ENCODE results near the gene DNPEP. TPM values are rescaled to one million over a fixed set of nuclear protein-coding genes. Genes with fewer than 3 reads are reported as not detected.

Gene DNPEP
- total RNA-seq, 1 donor from 2014 or later, result 93.4 TPM

DNA sequence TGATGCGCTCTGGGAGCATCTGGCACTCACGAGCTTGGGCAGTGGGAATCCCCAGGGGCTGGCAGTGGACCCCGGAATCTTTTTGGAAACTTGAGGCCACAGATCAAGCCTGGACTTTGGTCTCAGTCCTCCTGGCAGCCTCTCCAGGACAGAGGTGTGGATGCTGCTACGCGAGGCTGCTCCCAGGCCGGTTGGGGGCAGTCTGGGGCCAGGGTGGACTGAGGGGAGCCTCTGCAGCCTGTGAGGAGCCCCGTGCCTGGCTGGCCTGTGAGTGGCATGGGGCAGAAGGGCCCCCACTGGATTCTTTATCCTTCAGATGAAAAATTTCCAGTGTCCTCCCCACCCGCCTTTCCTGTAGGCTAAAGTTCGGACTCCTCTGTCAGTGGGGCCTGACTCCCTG lies 17.7 kb upstream of the DNPEP start:
- H3K4me3 Mint-ChIP-seq, result no peak overlapping the region
- ChIA-PET POLR2A (no interaction called here), CTCF (interaction anchor here (6.2 kb wide), 1 partner anchor 124 kb away, joined by 82 read pairs; no protein-coding TSS in a partner anchor)
- intact Hi-C loops (cut with micrococcal nuclease), result no loop called here
- H3K36me3 Mint-ChIP-seq (ENCODE audit: low read depth), result no peaks in the 10 kb centered on the region
- H3K27me3 Mint-ChIP-seq, result peaks cover 28% of the 10 kb centered on the region
- no peak overlapping the region for H3K27ac Mint-ChIP-seq
- ATAC-seq (ENCODE audit: low read depth) (no peak), DNase-seq (no peak)
- TF ChIP-seq, protein P1, sequence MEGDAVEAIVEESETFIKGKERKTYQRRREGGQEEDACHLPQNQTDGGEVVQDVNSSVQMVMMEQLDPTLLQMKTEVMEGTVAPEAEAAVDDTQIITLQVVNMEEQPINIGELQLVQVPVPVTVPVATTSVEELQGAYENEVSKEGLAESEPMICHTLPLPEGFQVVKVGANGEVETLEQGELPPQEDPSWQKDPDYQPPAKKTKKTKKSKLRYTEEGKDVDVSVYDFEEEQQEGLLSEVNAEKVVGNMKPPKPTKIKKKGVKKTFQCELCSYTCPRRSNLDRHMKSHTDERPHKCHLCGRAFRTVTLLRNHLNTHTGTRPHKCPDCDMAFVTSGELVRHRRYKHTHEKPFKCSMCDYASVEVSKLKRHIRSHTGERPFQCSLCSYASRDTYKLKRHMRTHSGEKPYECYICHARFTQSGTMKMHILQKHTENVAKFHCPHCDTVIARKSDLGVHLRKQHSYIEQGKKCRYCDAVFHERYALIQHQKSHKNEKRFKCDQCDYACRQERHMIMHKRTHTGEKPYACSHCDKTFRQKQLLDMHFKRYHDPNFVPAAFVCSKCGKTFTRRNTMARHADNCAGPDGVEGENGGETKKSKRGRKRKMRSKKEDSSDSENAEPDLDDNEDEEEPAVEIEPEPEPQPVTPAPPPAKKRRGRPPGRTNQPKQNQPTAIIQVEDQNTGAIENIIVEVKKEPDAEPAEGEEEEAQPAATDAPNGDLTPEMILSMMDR (IDR thresholded peaks at IDR 0.05), result no peak
- H3K9me3 Mint-ChIP-seq, result no peaks in the 10 kb centered on the region
- no peaks in the 10 kb centered on the region for H3K4me1 Mint-ChIP-seq

DNA sequence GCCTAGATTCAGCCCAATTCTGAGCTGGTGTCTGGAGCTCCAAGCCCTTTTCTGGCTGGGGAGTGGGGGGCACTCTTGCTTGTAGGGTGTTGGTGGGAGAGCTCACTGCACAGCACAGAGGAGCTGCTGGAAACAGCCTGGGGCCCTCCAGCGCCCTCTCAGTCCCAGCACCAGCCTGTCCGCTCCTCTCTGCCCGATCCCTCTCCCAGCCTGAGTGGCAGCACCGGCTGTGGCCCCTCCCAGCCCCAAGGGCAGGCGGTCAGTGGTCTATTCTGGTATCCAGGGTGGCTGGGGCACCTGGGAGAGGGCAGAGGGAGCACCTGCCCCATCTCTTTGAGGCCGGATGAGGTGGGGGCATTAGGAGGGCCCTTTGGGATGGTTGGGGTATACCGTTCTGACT lies 17.2 kb upstream of the DNPEP start:
- intact Hi-C loops (cut with micrococcal nuclease), result loop anchor here (1.0 kb wide), 1 partner anchor 284 kb away; no protein-coding TSS in a partner anchor
- TF ChIP-seq, protein P1 (IDR thresholded peaks at IDR 0.05), result no peak

DNA sequence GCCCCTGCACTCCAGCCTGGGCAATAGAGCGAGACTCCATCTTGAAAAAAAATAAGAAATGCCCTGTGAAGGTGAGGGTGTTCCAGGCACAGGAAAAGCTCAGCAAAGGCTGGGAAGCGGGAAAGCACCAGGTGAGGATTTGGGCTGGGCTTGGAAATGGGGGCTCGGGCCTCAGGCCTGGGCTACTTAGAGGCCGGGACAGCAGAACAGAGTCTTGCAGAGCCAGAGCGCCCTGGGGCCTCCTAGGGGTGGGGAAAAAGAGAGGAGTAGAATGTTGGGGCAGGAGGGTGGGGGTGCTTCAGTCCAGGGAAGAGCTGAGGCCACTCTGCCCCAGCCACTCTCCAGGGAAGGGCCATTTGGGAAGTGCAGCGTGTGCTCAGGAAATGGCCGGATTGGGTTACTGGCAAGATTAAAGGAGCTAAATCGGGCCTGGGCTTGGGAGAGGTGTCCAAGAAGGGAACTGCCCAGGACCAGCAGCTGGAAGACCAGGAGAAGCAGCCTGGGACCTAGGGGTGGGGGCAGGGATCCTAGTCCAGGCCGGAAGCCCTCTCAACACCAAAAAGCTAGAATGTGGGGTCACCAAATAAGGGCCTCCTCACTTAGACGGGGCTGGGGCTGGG lies 16.7 kb upstream of the DNPEP start:
- ChIA-PET POLR2A (no interaction called here), CTCF (interaction anchor here (0.8 to 6.2 kb wide), 3 partner anchors 59 to 125 kb away, joined by 3 to 82 read pairs (median 3); no protein-coding TSS in a partner anchor)
- no peaks in the 10 kb centered on the region for H3K36me3 Mint-ChIP-seq (ENCODE audit: low read depth)
- DNase-seq (no peak), ATAC-seq (ENCODE audit: low read depth) (no peak)
- H3K9me3 Mint-ChIP-seq, result no peaks in the 10 kb centered on the region
- TF ChIP-seq, protein P1 (IDR thresholded peaks at IDR 0.05), result no peak
- H3K4me3 Mint-ChIP-seq, result no peak overlapping the region
- no peak overlapping the region for H3K27ac Mint-ChIP-seq
- H3K27me3 Mint-ChIP-seq, result peaks cover 23% of the 10 kb centered on the region
- no peaks in the 10 kb centered on the region for H3K4me1 Mint-ChIP-seq
- intact Hi-C loops (cut with micrococcal nuclease), result loop anchor here (1.0 kb wide), 1 partner anchor 285 kb away; no protein-coding TSS in a partner anchor

More for the DNA sequence above, 17.2 kb upstream of the DNPEP start:
- no peaks in the 10 kb centered on the region for H3K36me3 Mint-ChIP-seq (ENCODE audit: low read depth)
- no peak overlapping the region for H3K4me3 Mint-ChIP-seq
- no peaks in the 10 kb centered on the region for H3K4me1 Mint-ChIP-seq
- ChIA-PET CTCF (interaction anchor here (0.8 to 6.2 kb wide), 2 partner anchors 92 to 124 kb away, joined by 3 to 82 read pairs; no protein-coding TSS in a partner anchor), POLR2A (no interaction called here)
- H3K27me3 Mint-ChIP-seq, result peaks cover 28% of the 10 kb centered on the region
- no peak for DNase-seq
- ATAC-seq (ENCODE audit: low read depth), result no peak
- no peak overlapping the region for H3K27ac Mint-ChIP-seq
- H3K9me3 Mint-ChIP-seq, result no peaks in the 10 kb centered on the region

DNA sequence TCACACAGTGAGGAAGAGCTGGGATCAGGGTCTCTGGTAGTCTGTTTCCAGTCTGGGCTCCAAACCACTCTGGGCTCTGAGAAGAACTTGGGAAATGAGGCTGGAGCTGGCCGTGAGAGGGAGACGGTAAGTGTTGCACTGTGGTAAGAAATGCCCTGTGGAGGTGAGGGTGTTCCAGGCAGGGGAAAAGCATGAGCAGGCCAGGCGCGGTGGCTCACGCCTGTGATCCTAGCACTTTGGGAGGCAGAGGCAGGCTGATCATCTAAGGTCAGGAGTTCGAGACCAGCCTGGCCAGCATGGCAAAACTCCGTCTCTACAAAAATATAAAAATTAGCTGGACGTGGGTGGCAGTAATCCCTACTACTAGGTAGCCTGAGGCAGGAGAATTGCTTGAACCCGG lies 16.1 kb upstream of the DNPEP start:
- intact Hi-C loops (cut with micrococcal nuclease), result loop anchor here (1.0 kb wide), 4 partner anchors 55 to 285 kb away; no protein-coding TSS in a partner anchor
- DNase-seq, result no peak
- Mint-ChIP-seq H3K27me3 (peaks cover 23% of the 10 kb centered on the region), H3K4me3 (no peak overlapping the region), H3K9me3 (no peaks in the 10 kb centered on the region), H3K4me1 (no peaks in the 10 kb centered on the region), H3K27ac (no peak overlapping the region), H3K36me3 (ENCODE audit: low read depth) (no peaks in the 10 kb centered on the region)
- ChIA-PET CTCF (interaction anchor here (0.7 to 6.2 kb wide), 5 partner anchors 15 to 156 kb away, joined by 3 to 82 read pairs (median 3); no protein-coding TSS in a partner anchor), POLR2A (no interaction called here)
- no peak for ATAC-seq (ENCODE audit: low read depth)
- TF ChIP-seq, protein P1 (IDR thresholded peaks at IDR 0.05), result no peak

Measured in activated B cell treated with CpG ODN at 0.5 μM for 24 hours (primary cell).